ENCODE data around the gene ERICH6.

The ERICH6 gene

DNA sequence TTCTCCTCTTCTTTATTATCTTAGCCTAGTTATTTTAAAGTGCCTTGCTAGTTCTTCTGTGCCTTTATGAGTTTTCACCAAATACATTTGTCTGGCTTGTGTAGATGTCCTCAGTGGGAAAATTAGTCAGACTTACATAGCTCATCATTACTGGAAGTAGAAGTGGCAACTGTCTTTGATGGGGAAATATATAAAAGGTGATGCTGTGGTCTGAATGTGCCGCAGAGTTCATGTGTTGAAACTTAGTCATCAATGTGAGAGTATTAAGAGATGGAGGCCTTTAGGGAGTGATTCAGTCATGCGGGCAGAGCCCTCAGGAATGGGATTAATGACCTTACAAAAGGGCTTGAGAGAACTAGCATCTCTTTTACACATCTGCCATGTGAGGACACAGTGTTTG lies 6.4 kb upstream of the ERICH6 start:
- Histone ChIP-seq H3K4me3 (ENCODE audit: insufficient read depth, low read length, poor library complexity, severe bottlenecking) (no peak overlapping the region), H3K27me3 (ENCODE audit: low read length) (no peaks in the 10 kb centered on the region), H3F3A (ENCODE audit: insufficient read depth) (no peaks in the 10 kb centered on the region), H4K20me1 (ENCODE audit: low read depth, low read length) (no peaks in the 10 kb centered on the region), H3K27ac (ENCODE audit: low read depth, low read length) (no peak overlapping the region), H3K9me2 (replicated peaks; ENCODE audit: insufficient read depth, low read length) (no peaks in the 10 kb centered on the region), H3K9me3 (ENCODE audit: insufficient read depth, low read length) (no peaks in the 10 kb centered on the region), H3K9ac (ENCODE audit: low read length) (no peak overlapping the region), H2AFZ (ENCODE audit: low read depth, low read length, severe bottlenecking) (no peak overlapping the region), H3K36me3 (ENCODE audit: low read length) (no peaks in the 10 kb centered on the region), H3K79me2 (ENCODE audit: insufficient read depth, low read length) (no peaks in the 10 kb centered on the region), H3K4me2 (ENCODE audit: low read depth, low read length, poor library complexity, severe bottlenecking) (no peak overlapping the region)
- TF ChIP-seq, protein P1, sequence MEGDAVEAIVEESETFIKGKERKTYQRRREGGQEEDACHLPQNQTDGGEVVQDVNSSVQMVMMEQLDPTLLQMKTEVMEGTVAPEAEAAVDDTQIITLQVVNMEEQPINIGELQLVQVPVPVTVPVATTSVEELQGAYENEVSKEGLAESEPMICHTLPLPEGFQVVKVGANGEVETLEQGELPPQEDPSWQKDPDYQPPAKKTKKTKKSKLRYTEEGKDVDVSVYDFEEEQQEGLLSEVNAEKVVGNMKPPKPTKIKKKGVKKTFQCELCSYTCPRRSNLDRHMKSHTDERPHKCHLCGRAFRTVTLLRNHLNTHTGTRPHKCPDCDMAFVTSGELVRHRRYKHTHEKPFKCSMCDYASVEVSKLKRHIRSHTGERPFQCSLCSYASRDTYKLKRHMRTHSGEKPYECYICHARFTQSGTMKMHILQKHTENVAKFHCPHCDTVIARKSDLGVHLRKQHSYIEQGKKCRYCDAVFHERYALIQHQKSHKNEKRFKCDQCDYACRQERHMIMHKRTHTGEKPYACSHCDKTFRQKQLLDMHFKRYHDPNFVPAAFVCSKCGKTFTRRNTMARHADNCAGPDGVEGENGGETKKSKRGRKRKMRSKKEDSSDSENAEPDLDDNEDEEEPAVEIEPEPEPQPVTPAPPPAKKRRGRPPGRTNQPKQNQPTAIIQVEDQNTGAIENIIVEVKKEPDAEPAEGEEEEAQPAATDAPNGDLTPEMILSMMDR (IDR thresholded peaks at IDR 0.05; ENCODE audit: insufficient read depth, low read length, poor library complexity, severe bottlenecking): no peak
- no peak for TF ChIP-seq EZH2phosphoT487 (conservative IDR thresholded peaks at IDR 0.05; ENCODE audit: low read length)

DNA sequence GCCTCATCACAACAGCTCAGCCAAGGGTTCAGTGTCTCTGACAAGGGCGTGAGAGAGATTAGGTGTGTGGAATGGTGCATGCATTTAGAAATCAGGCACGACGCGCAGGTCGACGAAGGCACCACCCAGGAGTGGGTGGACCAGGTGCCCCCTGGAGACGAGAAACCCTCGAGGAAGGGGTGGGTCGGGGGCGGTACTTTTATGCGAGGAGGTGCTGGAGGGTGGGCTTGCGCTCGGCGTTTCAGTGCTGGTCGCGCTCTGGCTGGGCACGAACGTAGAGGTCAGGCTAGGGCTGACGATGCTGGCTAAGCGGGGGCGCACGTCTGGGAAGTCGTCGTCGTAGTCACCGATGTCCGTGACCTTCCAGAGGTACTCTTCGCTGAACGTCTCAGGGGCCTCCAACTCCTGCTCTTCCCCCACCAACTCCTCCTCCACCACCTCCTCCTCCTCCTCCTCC lies 393 bp downstream of the ERICH6 start:
- no peak for TF ChIP-seq EZH2phosphoT487 (conservative IDR thresholded peaks at IDR 0.05; ENCODE audit: low read length)
- TF ChIP-seq, protein P1 (IDR thresholded peaks at IDR 0.05; ENCODE audit: insufficient read depth, low read length, poor library complexity, severe bottlenecking): no peak
- peak overlapping the region; percentile 57; the same call in 1 of the 2 replicates for H3K27ac ChIP-seq (ENCODE audit: low read depth, low read length)

DNA sequence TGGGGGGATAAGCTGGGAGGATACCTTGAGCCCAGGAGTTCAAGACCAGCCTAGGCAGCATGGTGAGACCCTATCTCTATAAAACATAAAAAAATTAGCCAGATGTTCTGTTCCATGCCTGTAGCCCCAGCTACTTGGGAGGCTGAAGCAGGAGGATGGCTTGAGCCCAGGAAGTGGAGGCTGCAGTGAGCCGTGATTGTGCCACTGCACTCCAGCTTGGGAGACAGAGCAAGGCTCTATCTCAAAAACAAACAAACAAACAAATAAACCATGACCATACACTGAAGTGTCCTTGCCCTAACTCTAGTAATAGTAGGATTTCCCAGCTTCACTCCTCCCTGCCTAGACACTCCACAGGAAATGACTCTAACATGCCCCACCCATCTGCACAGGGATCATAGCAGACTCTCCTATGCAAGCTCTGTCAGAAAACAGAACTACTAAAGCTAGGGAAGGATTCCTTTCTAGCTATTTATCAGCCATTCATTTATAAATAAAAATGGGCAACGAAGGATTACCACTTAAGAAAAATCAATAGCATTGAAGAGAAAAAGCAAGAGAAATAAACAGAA lies 4.6 kb downstream of the ERICH6 start:
- Histone ChIP-seq H3K9me2 (replicated peaks; ENCODE audit: insufficient read depth, low read length) (no peaks in the 10 kb centered on the region), H3K79me2 (ENCODE audit: insufficient read depth, low read length) (no peaks in the 10 kb centered on the region), H3K27ac (ENCODE audit: low read depth, low read length) (no peak overlapping the region), H3K36me3 (ENCODE audit: low read length) (no peaks in the 10 kb centered on the region; the same call in 1 of the 2 replicates), H3K4me2 (ENCODE audit: low read depth, low read length, poor library complexity, severe bottlenecking) (no peak overlapping the region), H3K9ac (ENCODE audit: low read length) (no peak overlapping the region), H3K27me3 (ENCODE audit: low read length) (no peaks in the 10 kb centered on the region), H3K4me3 (ENCODE audit: insufficient read depth, low read length, poor library complexity, severe bottlenecking) (no peak overlapping the region), H4K20me1 (ENCODE audit: low read depth, low read length) (no peaks in the 10 kb centered on the region), H2AFZ (ENCODE audit: low read depth, low read length, severe bottlenecking) (no peak overlapping the region), H3K9me3 (ENCODE audit: insufficient read depth, low read length) (peaks cover 9% of the 10 kb centered on the region; the same call in 1 of the 2 replicates), H3F3A (ENCODE audit: insufficient read depth) (0 out of 2 replicates have a peak, but pooled peaks cover 4% of the 10 kb centered on the region)
- TF ChIP-seq EZH2phosphoT487 (conservative IDR thresholded peaks at IDR 0.05; ENCODE audit: low read length): no peak
- TF ChIP-seq, protein P1 (IDR thresholded peaks at IDR 0.05; ENCODE audit: insufficient read depth, low read length, poor library complexity, severe bottlenecking): no peak

More for the DNA sequence above, 393 bp downstream of the ERICH6 start:
- Histone ChIP-seq H3K9me2 (replicated peaks; ENCODE audit: insufficient read depth, low read length) (no peaks in the 10 kb centered on the region), H3K4me3 (ENCODE audit: insufficient read depth, low read length, poor library complexity, severe bottlenecking) (peak overlapping the region; percentile 72), H3K9ac (ENCODE audit: low read length) (peak overlapping the region; percentile 67), H4K20me1 (ENCODE audit: low read depth, low read length) (no peaks in the 10 kb centered on the region), H3K27me3 (ENCODE audit: low read length) (no peaks in the 10 kb centered on the region), H3K36me3 (ENCODE audit: low read length) (no peaks in the 10 kb centered on the region), H3F3A (ENCODE audit: insufficient read depth) (0 out of 2 replicates have a peak, but pooled peaks cover 4% of the 10 kb centered on the region), H3K9me3 (ENCODE audit: insufficient read depth, low read length) (no peaks in the 10 kb centered on the region), H2AFZ (ENCODE audit: low read depth, low read length, severe bottlenecking) (peak overlapping the region; percentile 99), H3K79me2 (ENCODE audit: insufficient read depth, low read length) (no peaks in the 10 kb centered on the region), H3K4me2 (ENCODE audit: low read depth, low read length, poor library complexity, severe bottlenecking) (peak overlapping the region; percentile 95)

Data from SU-DHL-6 (cell line).